Prostate gland (tissue), 2 donors: ENCODE data around the gene TM2D1.

Experiments
- POLR2A ChIP-seq: fragments of 450-650 bp; IDR thresholded peaks from one replicate; pipeline ENCODE4 v1.6.1; 2016; ENCODE audit warnings: antibody characterized with exemption, mild to moderate bottlenecking
- POLR2AphosphoS5 ChIP-seq: sonication (generic); formaldehyde crosslinking; IDR thresholded peaks from one replicate; pipeline ENCODE4 v1.6.1; 2017; ENCODE audit warnings: antibody characterized with exemption
- TF ChIP-seq, protein P1 (sequence below), 4 experiments: fragments of 200-600 bp in 2 of 4; fragments of 450-650 bp in 2 of 4; sonication (generic) in 2 of 4; IDR thresholded peaks; 1 replicate in 3 of 4; 2 replicates in 1 of 4; pipeline ENCODE4 v1.5.1; 2016 to 2019; ENCODE audit warnings: antibody characterized with exemption in 4 of 4, mild to moderate bottlenecking in 2 of 4, moderate library complexity in 2 of 4

DNA sequence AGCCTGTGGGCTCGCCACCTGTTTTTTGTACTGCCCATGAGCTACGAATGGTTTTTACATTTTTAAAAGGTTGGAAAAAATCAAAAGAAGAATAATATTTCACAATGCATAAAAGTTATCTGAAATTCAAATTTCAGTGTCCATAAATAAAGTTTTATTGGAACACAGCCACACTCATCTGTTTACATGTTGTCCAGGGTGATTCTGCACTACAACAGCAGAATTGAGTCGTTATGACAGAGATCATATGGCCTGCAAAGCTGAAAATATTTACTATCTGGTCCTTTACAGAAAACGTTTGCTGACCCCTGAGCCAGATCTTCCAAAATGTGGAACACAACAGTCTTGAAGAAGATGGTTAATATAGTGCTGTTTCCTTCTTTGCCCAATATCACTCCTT, 89.4 kb downstream of the TM2D1 start:
- no peak for TF ChIP-seq POLR2A
- TF ChIP-seq, protein P1, sequence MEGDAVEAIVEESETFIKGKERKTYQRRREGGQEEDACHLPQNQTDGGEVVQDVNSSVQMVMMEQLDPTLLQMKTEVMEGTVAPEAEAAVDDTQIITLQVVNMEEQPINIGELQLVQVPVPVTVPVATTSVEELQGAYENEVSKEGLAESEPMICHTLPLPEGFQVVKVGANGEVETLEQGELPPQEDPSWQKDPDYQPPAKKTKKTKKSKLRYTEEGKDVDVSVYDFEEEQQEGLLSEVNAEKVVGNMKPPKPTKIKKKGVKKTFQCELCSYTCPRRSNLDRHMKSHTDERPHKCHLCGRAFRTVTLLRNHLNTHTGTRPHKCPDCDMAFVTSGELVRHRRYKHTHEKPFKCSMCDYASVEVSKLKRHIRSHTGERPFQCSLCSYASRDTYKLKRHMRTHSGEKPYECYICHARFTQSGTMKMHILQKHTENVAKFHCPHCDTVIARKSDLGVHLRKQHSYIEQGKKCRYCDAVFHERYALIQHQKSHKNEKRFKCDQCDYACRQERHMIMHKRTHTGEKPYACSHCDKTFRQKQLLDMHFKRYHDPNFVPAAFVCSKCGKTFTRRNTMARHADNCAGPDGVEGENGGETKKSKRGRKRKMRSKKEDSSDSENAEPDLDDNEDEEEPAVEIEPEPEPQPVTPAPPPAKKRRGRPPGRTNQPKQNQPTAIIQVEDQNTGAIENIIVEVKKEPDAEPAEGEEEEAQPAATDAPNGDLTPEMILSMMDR (IDR thresholded peaks at IDR 0.05) = no peak
- TF ChIP-seq POLR2AphosphoS5 = no peak
